Ovary (tissue), 9 donors: ENCODE measurements around the gene P2RY14. TPM values are rescaled to one million over a fixed set of nuclear protein-coding genes. Genes with fewer than 3 reads are reported as not detected.

Source experiments
- DNase-seq, 5 donors: peaks; one replicate each; pipeline ENCODE4 v3.0.0-alpha.2; 2019 to 2020
- H3K27ac ChIP-seq, 2 donors: fragments of 200-600 bp; one replicate each; pipeline versions ENCODE4 v1.5.1 to v1.8.0; 2019 to 2022
- H3K27me3 ChIP-seq: fragments of 200-600 bp; one replicate; pipeline ENCODE4 v1.8.0; 2022
- H3K36me3 ChIP-seq: fragments of 200-600 bp; sonication (generic); one replicate; pipeline ENCODE4 v1.5.1; 2019
- H3K4me1 ChIP-seq: one replicate; pipeline ENCODE4 v1.8.1; 2013; ENCODE audit warnings: mild to moderate bottlenecking, moderate library complexity; ENCODE audit not compliant: insufficient read depth
- H3K4me3 ChIP-seq: fragments of 200-600 bp; sonication (generic); one replicate; pipeline ENCODE4 v1.5.1; 2017
- H3K9me3 ChIP-seq, 2 donors: fragments of 200-600 bp in 1 of 2; sonication (generic) in 1 of 2; one replicate each; pipeline versions ENCODE4 v1.5.1 to v1.8.1; 2013 to 2019; ENCODE audit warnings: mild to moderate bottlenecking in 1 of 2, moderate library complexity in 1 of 2
- EP300 ChIP-seq: sonication (generic); formaldehyde crosslinking; IDR thresholded peaks from one replicate; pipeline ENCODE4 v1.6.1; 2017; ENCODE audit warnings: antibody characterized with exemption
- POLR2A ChIP-seq: fragments of 450-650 bp; IDR thresholded peaks from one replicate; pipeline ENCODE4 v1.6.1; 2017; ENCODE audit warnings: antibody characterized with exemption, mild to moderate bottlenecking, moderate library complexity
- WGBS, 3 donors: extraction: QIAGEN DNeasy Blood & Tissue Kit in 1 of 3; methylation state at CpG; one replicate each; pipeline versions ENCODE4 v1.1.5 to v1.1.7; 2013 to 2017; 5-methylcytosine and 5-hydroxymethylcytosine counted together
- intact Hi-C, 4 donors: fragments of 100-400 bp; cut with DNase I; formaldehyde crosslinking; loops; one replicate each; pipeline versions ENCODE4 v1.11.0 to v1.15.1; 2022 to 2023
- polyA plus RNA-seq, 2 donors: library from polyadenylated mRNA; stranded (reverse); fragments of 200-250 nt in 1 of 2; fragments of 350-450 nt in 1 of 2; fragmentation: Illumina TruSeq in 1 of 2; extraction: RNeasy Lipid Tissue Mini Kit (QIAGEN cat#74804) in 1 of 2; gene quantifications; one replicate each; pipeline ENCODE4 v1.2.3, GENCODE V29; 2013 to 2014
- total RNA-seq, 7 donors: library from RNA; depleted of rRNA in 2 of 7; stranded (reverse); fragments of >200 nt in 2 of 7; fragmentation: NEBNext Ultra II Directional in 3 of 7; extraction: Animal tissue kit (Norgen Biotek cat#: 25700) in 3 of 7; gene quantifications; one replicate each; pipeline versions ENCODE4 v1.1.0 to v1.2.4, GENCODE V29; 2016 to 2023
- TF ChIP-seq, protein P1 (sequence below), 3 donors: fragments of 450-650 bp in 2 of 3; fragments of 200-600 bp in 1 of 3; IDR thresholded peaks; one replicate each; pipeline versions ENCODE4 v1.5.1 to v1.8.0; 2016 to 2022; ENCODE audit warnings: antibody characterized with exemption in 3 of 3, mild to moderate bottlenecking in 1 of 3
- donor health status: DM: no; HTN: no; CAD: no; lungs with moderate emphysema.
- donor health status: DM: no; HTN: no; CAD: no.
- donor health status: Bipolar disorder and iron deficiency.
- donor health status: DM: yes; HTN: yes; CAD: no.
- donor health status: DM: no; HTN: no; CAD: no.
- donor health status: DM: yes; HTN: yes; CAD: no.

P2RY14 gene
- total and polyA plus RNA-seq, 9 donors: 0.28 to 2.8 (median 0.70) TPM; not detected in 1

DNA sequence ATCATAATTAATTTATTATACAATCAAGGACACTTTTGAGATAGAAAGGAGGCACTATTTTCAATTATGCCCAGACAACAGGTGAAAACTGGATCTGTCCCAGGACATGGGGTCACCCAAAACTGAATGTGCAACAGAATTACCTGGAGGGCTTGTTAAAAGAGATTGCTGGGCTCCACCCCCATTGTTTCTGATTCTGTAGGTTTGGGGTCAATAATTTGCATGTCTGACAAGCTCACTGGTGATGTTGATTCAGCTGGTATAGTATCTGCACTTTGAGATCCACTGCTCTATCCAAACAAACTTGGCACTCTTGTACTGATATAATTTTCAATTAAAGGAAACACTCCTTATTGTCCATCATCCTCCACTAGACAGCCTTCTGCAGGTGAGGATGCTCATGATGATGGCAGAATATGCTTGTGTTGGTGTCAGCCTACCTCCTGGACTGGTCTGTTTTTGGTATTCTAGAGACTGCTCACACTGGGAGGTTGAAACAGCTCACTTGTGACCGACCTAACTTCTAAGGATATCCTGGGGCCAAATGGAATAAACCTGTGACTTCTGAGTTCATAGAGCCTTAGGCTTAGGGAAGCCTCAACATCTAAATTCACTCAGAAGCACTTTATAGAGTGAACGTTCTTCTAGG, 2.2 kb downstream of the P2RY14 start:
- no peaks in the 10 kb centered on the region for H3K36me3 ChIP-seq
- WGBS, 3 donors: 77 to 91% (median 88%) methylated on average over 2 of the region's 2 CpGs
- DNase-seq: no peak
- H3K27me3 ChIP-seq: no peaks in the 10 kb centered on the region
- no peak overlapping the region for H3K4me3 ChIP-seq
- intact Hi-C loops: no loop called here
- H3K4me1 ChIP-seq: no peaks in the 10 kb centered on the region
- H3K9me3 ChIP-seq: no peaks in the 10 kb centered on the region
- TF ChIP-seq, protein P1, sequence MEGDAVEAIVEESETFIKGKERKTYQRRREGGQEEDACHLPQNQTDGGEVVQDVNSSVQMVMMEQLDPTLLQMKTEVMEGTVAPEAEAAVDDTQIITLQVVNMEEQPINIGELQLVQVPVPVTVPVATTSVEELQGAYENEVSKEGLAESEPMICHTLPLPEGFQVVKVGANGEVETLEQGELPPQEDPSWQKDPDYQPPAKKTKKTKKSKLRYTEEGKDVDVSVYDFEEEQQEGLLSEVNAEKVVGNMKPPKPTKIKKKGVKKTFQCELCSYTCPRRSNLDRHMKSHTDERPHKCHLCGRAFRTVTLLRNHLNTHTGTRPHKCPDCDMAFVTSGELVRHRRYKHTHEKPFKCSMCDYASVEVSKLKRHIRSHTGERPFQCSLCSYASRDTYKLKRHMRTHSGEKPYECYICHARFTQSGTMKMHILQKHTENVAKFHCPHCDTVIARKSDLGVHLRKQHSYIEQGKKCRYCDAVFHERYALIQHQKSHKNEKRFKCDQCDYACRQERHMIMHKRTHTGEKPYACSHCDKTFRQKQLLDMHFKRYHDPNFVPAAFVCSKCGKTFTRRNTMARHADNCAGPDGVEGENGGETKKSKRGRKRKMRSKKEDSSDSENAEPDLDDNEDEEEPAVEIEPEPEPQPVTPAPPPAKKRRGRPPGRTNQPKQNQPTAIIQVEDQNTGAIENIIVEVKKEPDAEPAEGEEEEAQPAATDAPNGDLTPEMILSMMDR (IDR thresholded peaks at IDR 0.05): no peak
- no peak for TF ChIP-seq POLR2A
- no peak for TF ChIP-seq EP300
- H3K27ac ChIP-seq: no peak overlapping the region

DNA sequence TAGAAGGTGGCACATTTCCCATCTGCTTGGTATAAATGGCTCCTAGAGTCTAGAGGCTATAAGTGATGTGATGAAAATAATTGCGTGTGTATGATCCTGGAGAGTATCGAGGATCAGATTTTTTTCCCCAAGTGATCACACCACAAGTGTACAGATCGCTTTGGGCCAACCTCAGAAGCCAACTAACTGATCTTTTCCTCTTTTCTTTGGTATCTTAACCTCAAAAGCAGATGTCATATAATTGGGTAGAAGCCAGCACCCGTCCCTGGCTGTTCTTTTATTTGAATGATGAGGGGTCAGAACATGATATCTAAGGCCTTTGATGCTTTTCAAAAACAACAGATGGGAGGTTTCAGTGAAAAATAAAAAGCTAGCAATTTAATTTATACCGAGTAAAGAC, 3.3 kb downstream of the P2RY14 start:
- no peak for DNase-seq
- intact Hi-C loops: no loop called here
- no peaks in the 10 kb centered on the region for H3K9me3 ChIP-seq
- no peak for TF ChIP-seq POLR2A
- TF ChIP-seq EP300: no peak
- TF ChIP-seq, protein P1 (IDR thresholded peaks at IDR 0.05): no peak
- no peak overlapping the region for H3K27ac ChIP-seq
- no peaks in the 10 kb centered on the region for H3K36me3 ChIP-seq
- no peaks in the 10 kb centered on the region for H3K4me1 ChIP-seq
- H3K4me3 ChIP-seq: no peak overlapping the region
- H3K27me3 ChIP-seq: no peaks in the 10 kb centered on the region
- 66 to 67% (median 66%) methylated on average over 5 of the region's 5 CpGs for WGBS, 3 donors

DNA sequence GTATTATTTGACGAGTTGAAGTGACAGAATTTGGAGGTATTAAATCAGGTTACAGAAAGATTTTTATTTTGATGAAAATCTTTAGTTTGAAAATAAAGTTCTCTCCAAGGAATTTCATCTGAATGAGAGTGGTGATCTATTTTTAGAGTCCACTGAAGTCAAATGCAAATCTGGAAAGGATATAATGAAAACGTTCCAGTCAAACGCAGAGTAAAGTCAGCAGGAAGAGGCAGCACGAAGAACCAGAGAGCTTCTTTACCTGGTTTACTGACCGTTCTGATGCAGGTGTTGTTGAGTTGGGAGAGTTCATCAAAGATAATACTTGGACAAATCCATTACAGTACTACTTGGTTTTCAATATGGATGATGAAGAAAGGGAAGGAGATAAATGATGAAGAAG, 8.7 kb downstream of the P2RY14 start:
- WGBS, 3 donors: 66 to 75% (median 75%) methylated on average over 5 of the region's 5 CpGs
- intact Hi-C loops: no loop called here
- no peak overlapping the region for H3K27ac ChIP-seq

DNA sequence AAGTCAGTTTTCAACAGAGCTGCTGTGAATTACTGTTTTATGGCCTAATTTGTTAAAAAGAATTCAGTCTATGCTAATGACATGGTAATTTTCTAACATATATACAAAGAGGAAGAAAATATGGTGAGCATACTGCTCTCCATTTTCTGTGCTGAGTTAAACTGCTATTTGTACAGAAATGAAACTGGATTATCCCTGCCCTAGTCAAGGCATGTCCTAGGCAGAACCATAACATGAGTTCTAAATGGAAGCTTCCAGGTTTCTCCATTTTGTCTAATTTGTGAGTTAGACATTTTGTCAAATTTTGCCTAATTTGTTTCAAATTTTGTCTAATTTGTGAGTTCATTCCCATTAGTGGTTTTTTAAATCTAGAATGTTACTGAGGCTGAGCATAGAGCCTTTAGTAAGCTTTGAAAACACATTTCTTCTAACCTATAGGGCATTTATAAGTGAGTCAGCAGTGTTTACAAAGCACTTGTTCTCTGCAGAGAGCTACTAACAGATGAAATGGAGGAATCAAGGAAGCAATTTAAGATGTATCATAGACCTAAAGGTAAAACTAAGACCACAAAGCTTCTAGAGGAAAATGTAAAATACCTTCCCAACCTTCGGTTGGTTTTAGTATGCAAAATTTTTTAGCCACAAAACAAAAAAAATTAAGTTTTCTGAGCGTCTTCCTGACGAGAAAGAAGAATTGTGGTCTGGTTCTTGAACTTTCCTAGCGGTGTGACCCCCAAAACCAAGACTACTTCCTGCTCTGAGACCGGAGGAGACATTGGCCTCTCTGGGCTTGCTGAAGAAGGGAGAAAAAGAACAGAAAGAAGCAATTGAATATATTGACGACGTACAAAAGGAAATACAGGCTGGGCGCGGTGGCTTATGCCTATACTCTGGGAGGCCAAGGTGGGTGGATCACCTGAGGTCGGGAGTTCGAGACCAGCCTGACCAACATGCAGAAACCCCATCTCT, 9.8 kb downstream of the P2RY14 start:
- 95 to 96% (median 96%) methylated on average over 11 of the region's 11 CpGs for WGBS, 3 donors
- Histone ChIP-seq H3K4me1 (no peaks in the 10 kb centered on the region), H3K27ac (no peak overlapping the region)

More for the DNA sequence above, 8.7 kb downstream of the P2RY14 start:
- Histone ChIP-seq H3K4me3 (no peak overlapping the region), H3K4me1 (no peaks in the 10 kb centered on the region), H3K36me3 (no peaks in the 10 kb centered on the region), H3K9me3 (no peaks in the 10 kb centered on the region), H3K27me3 (no peaks in the 10 kb centered on the region)
- no peak for TF ChIP-seq EP300
- TF ChIP-seq, protein P1 (IDR thresholded peaks at IDR 0.05): no peak
- no peak for TF ChIP-seq POLR2A
- DNase-seq: no peak

More for the DNA sequence above, 9.8 kb downstream of the P2RY14 start:
- no peak overlapping the region for H3K4me3 ChIP-seq
- H3K36me3 ChIP-seq: no peaks in the 10 kb centered on the region
- DNase-seq: no peak
- H3K27me3 ChIP-seq: no peaks in the 10 kb centered on the region
- H3K9me3 ChIP-seq: no peaks in the 10 kb centered on the region
- TF ChIP-seq, protein P1 (IDR thresholded peaks at IDR 0.05): no peak
- TF ChIP-seq POLR2A: no peak
- no peak for TF ChIP-seq EP300
- intact Hi-C loops: no loop called here
